Retina (tissue), 1 donor: ENCODE results near the gene AUTS2.
"Not testable (repeated sequence)": the region's sequence is repeated elsewhere in the genome, so short reads cannot be mapped to it uniquely, and the experiment has no call there.

Experiments
- DNase-seq: peaks from one replicate; pipeline ENCODE4 v3.0.0-alpha.2; 2016

AUTS2 gene

GRCh38 chr7:70632400-70632799 is 1034.1 kb downstream of the AUTS2 start:
- no peak for DNase-seq

GRCh38 chr7:70634071-70634470 is 1035.8 kb downstream of the AUTS2 start:
- no peak for DNase-seq

- DNase-seq = no peak
These were observed 1036.4 kb downstream of the AUTS2 start for GRCh38 chr7:70634610-70635068.

- no peak for DNase-seq
These were observed 1037.4 kb downstream of the AUTS2 start for GRCh38 chr7:70635633-70636032.

- DNase-seq = no peak
These were observed 1037.9 kb downstream of the AUTS2 start for GRCh38 chr7:70636169-70636568.

GRCh38 chr7:70637726-70638125 is 1039.5 kb downstream of the AUTS2 start:
- DNase-seq = no peak

GRCh38 chr7:70638158-70639107 is 1040.2 kb downstream of the AUTS2 start:
- DNase-seq = no peak

- no peak for DNase-seq
These were observed 1042.1 kb downstream of the AUTS2 start for GRCh38 chr7:70640266-70640833.

- no peak for DNase-seq
These were observed 1043.6 kb downstream of the AUTS2 start for GRCh38 chr7:70641882-70642281.

- DNase-seq = peak; percentile 60
These were observed 1047.0 kb downstream of the AUTS2 start for GRCh38 chr7:70645279-70645678.

GRCh38 chr7:70645876-70646351 is 1047.6 kb downstream of the AUTS2 start:
- DNase-seq = peak; percentile 60

- DNase-seq = no peak
These were observed 1048.4 kb downstream of the AUTS2 start for GRCh38 chr7:70646536-70647248.

- no peak for DNase-seq
These were observed 1049.7 kb downstream of the AUTS2 start for GRCh38 chr7:70647801-70648498.

- not testable (repeated sequence) for DNase-seq
These were observed 1050.2 kb downstream of the AUTS2 start for GRCh38 chr7:70648499-70648861.

GRCh38 chr7:70649323-70649722 is 1051.0 kb downstream of the AUTS2 start:
- DNase-seq = no peak

GRCh38 chr7:70654146-70654545 is 1055.9 kb downstream of the AUTS2 start:
- no peak for DNase-seq

- DNase-seq = no peak
These were observed 1056.7 kb downstream of the AUTS2 start for GRCh38 chr7:70654979-70655378.

- no peak for DNase-seq
These were observed 1057.4 kb downstream of the AUTS2 start for GRCh38 chr7:70655694-70656093.

- DNase-seq = no peak
These were observed 1059.3 kb downstream of the AUTS2 start for GRCh38 chr7:70657571-70657970.

GRCh38 chr7:70657989-70658632 is 1059.8 kb downstream of the AUTS2 start:
- DNase-seq = no peak

- DNase-seq = no peak
These were observed 1061.0 kb downstream of the AUTS2 start for GRCh38 chr7:70659263-70659662.

GRCh38 chr7:70660154-70660818 is 1062.0 kb downstream of the AUTS2 start:
- DNase-seq = no peak
